WTC11 (cell line): Measurements from ENCODE around the gene GPR82. TPM values are rescaled to one million over a fixed set of nuclear protein-coding genes. Genes with fewer than 3 reads are reported as not detected.
"Not testable (repeated sequence)": the region's sequence is repeated elsewhere in the genome, so short reads cannot be mapped to it uniquely, and the experiment has no call there.

Experiments used
- ATAC-seq: fragments of 200-7000 bp; cut with Tn5 transposase; 2 replicates; pipeline ENCODE4 v1.10.0; 2021; ENCODE audit warnings: mild to moderate bottlenecking, moderate library complexity
- CTCF ChIA-PET: fragments of 300-600 bp; sonication (Branson Sonifier 250); formaldehyde crosslinking; loops from one replicate; lab custom pipeline; 2021; ENCODE audit warnings: antibody characterized with exemption; lab: Charles Lee
- POLR2A ChIA-PET: fragments of 350-600 bp; sonication (Branson Sonifier 250); formaldehyde crosslinking; loops from one replicate; lab custom pipeline; 2021; ENCODE audit warnings: antibody characterized with exemption; lab: Charles Lee
- DNase-seq: peaks from one replicate; pipeline ENCODE4 v3.0.0; 2021; ENCODE audit warnings: low spot score
- H3K27ac Mint-ChIP-seq: 2 replicates; pipeline ENCODE4 v1.8.0; 2021; ENCODE audit warnings: mixed read lengths
- H3K27me3 Mint-ChIP-seq: 2 replicates; pipeline ENCODE4 v1.8.0; 2021; ENCODE audit warnings: low read depth, mild to moderate bottlenecking, moderate library complexity, mixed read lengths
- H3K36me3 Mint-ChIP-seq: 2 replicates; pipeline ENCODE4 v1.8.0; 2021; ENCODE audit warnings: mixed read lengths
- H3K4me1 Mint-ChIP-seq: 2 replicates; pipeline ENCODE4 v1.8.0; 2022; ENCODE audit warnings: mixed read lengths
- H3K4me3 Mint-ChIP-seq: 2 replicates; pipeline ENCODE4 v1.8.0; 2021; ENCODE audit warnings: mild to moderate bottlenecking, moderate library complexity, mixed read lengths
- H3K9me3 Mint-ChIP-seq: 2 replicates; pipeline ENCODE4 v1.8.0; 2021; ENCODE audit warnings: mixed read lengths
- CREM ChIP-seq: sonication (generic); formaldehyde crosslinking; IDR thresholded peaks from 2 replicates; pipeline ENCODE4 v1.8.1; 2022; ENCODE audit warnings: mild to moderate bottlenecking, missing genetic modification reagents, moderate library complexity
- EMX1 ChIP-seq: fragments of 250-450 bp; sonication (Bioruptor Pico); IDR thresholded peaks from 2 replicates; pipeline ENCODE4 v1.8.0; 2021; ENCODE audit warnings: mild to moderate bottlenecking
- ETV6 ChIP-seq: sonication (generic); formaldehyde crosslinking; IDR thresholded peaks from 2 replicates; pipeline ENCODE4 v1.8.1; 2022; ENCODE audit warnings: mild to moderate bottlenecking, missing genetic modification reagents
- JAZF1 ChIP-seq: fragments of 250-450 bp; sonication (Bioruptor Pico); IDR thresholded peaks from 2 replicates; pipeline ENCODE4 v1.9.0; 2021; ENCODE audit warnings: moderate library complexity, mild to moderate bottlenecking, inconsistent platforms
- NFE2L1 ChIP-seq: sonication (generic); formaldehyde crosslinking; IDR thresholded peaks from 2 replicates; pipeline ENCODE4 v1.8.1; 2023; ENCODE audit warnings: missing genetic modification reagents
- NR1H2 ChIP-seq: sonication (generic); formaldehyde crosslinking; IDR thresholded peaks from 2 replicates; pipeline ENCODE4 v1.9.0; 2021; ENCODE audit warnings: mild to moderate bottlenecking, moderate library complexity, missing genetic modification reagents
- NR3C1 ChIP-seq: sonication (generic); formaldehyde crosslinking; conservative IDR thresholded peaks from 2 replicates; pipeline ENCODE4 v1.8.1; 2023; ENCODE audit warnings: low read depth, mild to moderate bottlenecking, missing genetic modification reagents
- SMAD3 ChIP-seq: sonication (generic); formaldehyde crosslinking; IDR thresholded peaks from 2 replicates; pipeline ENCODE4 v1.8.0; 2022; ENCODE audit warnings: missing genetic modification reagents, mild to moderate bottlenecking, borderline replicate concordance
- USF2 ChIP-seq: sonication (generic); formaldehyde crosslinking; IDR thresholded peaks from 2 replicates; pipeline ENCODE4 v1.8.1; 2023; ENCODE audit warnings: mild to moderate bottlenecking, missing genetic modification reagents, moderate library complexity
- ZNF263 ChIP-seq: sonication (generic); formaldehyde crosslinking; IDR thresholded peaks from 2 replicates; pipeline ENCODE4 v1.8.1; 2022; ENCODE audit warnings: low read depth, mild to moderate bottlenecking, moderate library complexity, missing genetic modification reagents
- ZNF281 ChIP-seq: sonication (generic); formaldehyde crosslinking; IDR thresholded peaks from 2 replicates; pipeline ENCODE4 v1.8.0; 2023; ENCODE audit warnings: mild to moderate bottlenecking, missing genetic modification reagents
- ZNF416 ChIP-seq: fragments of 250-450 bp; sonication (Bioruptor Pico); IDR thresholded peaks from 2 replicates; pipeline ENCODE4 v1.9.0; 2021; ENCODE audit warnings: mild to moderate bottlenecking, inconsistent platforms
- ZSCAN18 ChIP-seq: fragments of 250-450 bp; sonication (Bioruptor Pico); IDR thresholded peaks from 2 replicates; pipeline ENCODE4 v2.1.2; 2022; ENCODE audit warnings: mild to moderate bottlenecking, moderate library complexity
- total RNA-seq: library from RNA; stranded (reverse); gene quantifications from 3 replicates; pipeline ENCODE4 v1.2.3, GENCODE V29; 2021
- TF ChIP-seq, protein P1 (sequence below): sonication (generic); formaldehyde crosslinking; IDR thresholded peaks from 2 replicates; pipeline ENCODE4 v1.8.1; 2023; ENCODE audit warnings: mild to moderate bottlenecking, missing genetic modification reagents, borderline replicate concordance
- TF ChIP-seq, protein P2 (sequence below): sonication (generic); formaldehyde crosslinking; IDR thresholded peaks from 2 replicates; pipeline ENCODE4 v1.8.0; 2022; ENCODE audit warnings: mild to moderate bottlenecking, missing genetic modification reagents

Gene GPR82
- total RNA-seq, 1 experiment from 2014 or later = not detected

DNA sequence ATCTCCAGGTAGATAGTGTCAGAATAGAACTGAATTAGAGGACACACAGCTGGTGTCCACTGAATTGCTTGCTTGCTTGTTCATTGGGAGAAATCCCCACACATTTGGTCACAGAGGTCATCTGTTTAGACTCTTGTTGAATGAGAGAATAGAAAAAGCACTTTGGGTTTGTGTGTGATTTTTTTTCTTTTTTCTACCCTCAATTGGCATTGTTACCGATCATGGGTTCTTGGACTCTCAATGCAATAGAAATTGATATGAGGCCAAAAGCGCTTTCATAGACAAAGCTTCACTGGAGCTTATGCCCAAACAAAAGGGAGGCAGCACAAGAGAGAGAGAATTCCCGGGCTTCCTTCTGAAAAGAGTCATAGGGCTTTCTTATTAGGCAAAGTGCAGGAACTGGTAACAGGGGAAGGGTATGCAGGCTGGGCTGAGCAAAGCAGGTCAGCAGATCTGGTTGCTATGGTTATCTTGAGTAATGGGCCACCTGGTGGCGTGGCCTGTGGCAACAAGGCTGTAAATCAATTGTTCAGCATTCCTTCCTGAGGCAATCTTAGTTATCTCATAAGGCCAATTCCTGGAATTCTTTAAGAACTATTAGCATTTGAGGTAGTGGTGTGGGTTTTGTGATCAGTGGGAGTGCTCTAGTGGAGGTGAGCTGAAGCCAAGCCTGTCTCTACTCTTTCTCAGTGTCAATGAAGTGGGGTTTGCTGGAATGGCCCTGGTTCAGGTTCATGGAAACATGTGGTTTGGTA lies 5.3 kb upstream of the GPR82 start:
- Mint-ChIP-seq H3K9me3 (peaks cover 26% of the 10 kb centered on the region), H3K4me1 (peaks cover 24% of the 10 kb centered on the region), H3K27ac (peak overlapping the region; percentile 91), H3K27me3 (no peaks in the 10 kb centered on the region), H3K4me3 (no peak overlapping the region), H3K36me3 (peaks cover 43% of the 10 kb centered on the region)
- ChIA-PET POLR2A (interaction anchor here (0.5 kb wide), 1 partner anchor 37 kb away, joined by 3 read pairs; no protein-coding TSS in a partner anchor), CTCF (no interaction called here)
- TF ChIP-seq CREM (no peak), NR1H2 (CRISPR knock-in tag) (no peak)
- peak; percentile 52 for DNase-seq
- peak; percentile 96 for ATAC-seq

- Mint-ChIP-seq H3K27ac (peak overlapping the region; percentile 91), H3K4me1 (peaks cover 18% of the 10 kb centered on the region), H3K9me3 (peaks cover 26% of the 10 kb centered on the region), H3K36me3 (peaks cover 43% of the 10 kb centered on the region)
- DNase-seq, H3K4me3 Mint-ChIP-seq, CTCF ChIA-PET, H3K27me3 Mint-ChIP-seq, ATAC-seq, POLR2A ChIA-PET: not testable (repeated sequence)
Observed at GRCh38 chrX:41719610-41720009, 4.4 kb upstream of the GPR82 start.

DNA sequence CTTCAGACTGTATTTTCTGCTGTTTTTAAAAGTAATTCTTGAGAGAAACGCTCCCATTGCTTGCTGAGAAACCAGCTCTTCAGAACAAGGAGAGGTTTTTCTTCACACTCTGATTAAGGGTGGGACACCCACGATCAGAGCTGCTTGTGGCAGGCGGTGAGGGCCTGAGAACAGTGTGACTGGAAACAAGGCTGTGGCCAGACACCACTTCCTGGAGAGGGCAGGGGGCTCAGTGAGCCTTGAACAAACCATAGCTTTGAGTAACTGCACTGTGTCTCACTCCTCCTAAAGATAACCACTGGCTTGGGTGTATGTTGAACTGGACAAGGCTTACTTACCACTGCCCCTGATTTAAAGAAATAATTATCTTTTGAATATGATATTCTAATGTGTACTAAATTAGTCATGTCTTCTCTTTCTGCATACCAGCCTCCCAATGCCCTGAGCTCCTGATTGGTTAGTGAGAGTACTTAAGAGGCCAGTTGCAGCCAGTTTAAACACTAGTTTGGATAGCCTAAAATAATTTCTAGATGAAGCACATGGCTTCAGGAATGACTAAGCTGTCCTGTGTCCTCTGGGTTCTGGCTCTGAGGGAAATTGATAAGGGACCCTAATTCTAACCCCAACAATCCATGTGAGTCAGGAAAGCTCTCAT lies 3.7 kb upstream of the GPR82 start:
- POLR2A ChIA-PET = no interaction called here
- peaks cover 43% of the 10 kb centered on the region for H3K36me3 Mint-ChIP-seq
- peaks cover 18% of the 10 kb centered on the region for H3K4me1 Mint-ChIP-seq
- H3K27ac Mint-ChIP-seq = no peak overlapping the region
- ATAC-seq (no peak), DNase-seq (no peak)
- CTCF ChIA-PET = no interaction called here
- TF ChIP-seq ETV6 (CRISPR knock-in tag) = no peak
- TF ChIP-seq SMAD3 (CRISPR knock-in tag) = no peak
- TF ChIP-seq JAZF1 (CRISPR knock-in tag) = no peak
- TF ChIP-seq USF2 (CRISPR knock-in tag) = no peak
- TF ChIP-seq, protein P1, sequence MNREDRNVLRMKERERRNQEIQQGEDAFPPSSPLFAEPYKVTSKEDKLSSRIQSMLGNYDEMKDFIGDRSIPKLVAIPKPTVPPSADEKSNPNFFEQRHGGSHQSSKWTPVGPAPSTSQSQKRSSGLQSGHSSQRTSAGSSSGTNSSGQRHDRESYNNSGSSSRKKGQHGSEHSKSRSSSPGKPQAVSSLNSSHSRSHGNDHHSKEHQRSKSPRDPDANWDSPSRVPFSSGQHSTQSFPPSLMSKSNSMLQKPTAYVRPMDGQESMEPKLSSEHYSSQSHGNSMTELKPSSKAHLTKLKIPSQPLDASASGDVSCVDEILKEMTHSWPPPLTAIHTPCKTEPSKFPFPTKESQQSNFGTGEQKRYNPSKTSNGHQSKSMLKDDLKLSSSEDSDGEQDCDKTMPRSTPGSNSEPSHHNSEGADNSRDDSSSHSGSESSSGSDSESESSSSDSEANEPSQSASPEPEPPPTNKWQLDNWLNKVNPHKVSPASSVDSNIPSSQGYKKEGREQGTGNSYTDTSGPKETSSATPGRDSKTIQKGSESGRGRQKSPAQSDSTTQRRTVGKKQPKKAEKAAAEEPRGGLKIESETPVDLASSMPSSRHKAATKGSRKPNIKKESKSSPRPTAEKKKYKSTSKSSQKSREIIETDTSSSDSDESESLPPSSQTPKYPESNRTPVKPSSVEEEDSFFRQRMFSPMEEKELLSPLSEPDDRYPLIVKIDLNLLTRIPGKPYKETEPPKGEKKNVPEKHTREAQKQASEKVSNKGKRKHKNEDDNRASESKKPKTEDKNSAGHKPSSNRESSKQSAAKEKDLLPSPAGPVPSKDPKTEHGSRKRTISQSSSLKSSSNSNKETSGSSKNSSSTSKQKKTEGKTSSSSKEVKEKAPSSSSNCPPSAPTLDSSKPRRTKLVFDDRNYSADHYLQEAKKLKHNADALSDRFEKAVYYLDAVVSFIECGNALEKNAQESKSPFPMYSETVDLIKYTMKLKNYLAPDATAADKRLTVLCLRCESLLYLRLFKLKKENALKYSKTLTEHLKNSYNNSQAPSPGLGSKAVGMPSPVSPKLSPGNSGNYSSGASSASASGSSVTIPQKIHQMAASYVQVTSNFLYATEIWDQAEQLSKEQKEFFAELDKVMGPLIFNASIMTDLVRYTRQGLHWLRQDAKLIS (CRISPR knock-in tag) = no peak
- no peak for TF ChIP-seq NFE2L1 (CRISPR knock-in tag)
- TF ChIP-seq NR3C1 = no peak
- no peak overlapping the region for H3K4me3 Mint-ChIP-seq
- H3K9me3 Mint-ChIP-seq = peaks cover 26% of the 10 kb centered on the region
- no peaks in the 10 kb centered on the region for H3K27me3 Mint-ChIP-seq

DNA sequence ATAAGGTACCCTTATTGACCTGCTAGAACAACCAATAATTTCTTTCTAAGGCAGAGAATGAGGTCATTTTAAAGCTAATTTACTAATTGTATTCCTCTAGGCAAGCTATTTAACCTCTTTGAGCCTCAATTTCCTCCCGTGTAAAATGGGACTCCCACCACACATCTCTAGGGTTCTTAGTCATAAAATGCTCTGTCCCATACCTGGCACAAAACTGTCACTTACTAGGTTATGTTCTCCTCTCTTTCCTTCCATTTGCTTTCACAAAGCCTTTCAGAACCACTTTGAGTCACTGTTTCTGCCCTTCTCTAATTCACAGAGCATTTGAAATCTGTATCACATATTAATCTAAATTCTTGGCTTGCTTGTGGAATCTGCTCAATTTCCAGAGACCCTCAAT lies 2.4 kb upstream of the GPR82 start:
- H3K27ac Mint-ChIP-seq = no peak overlapping the region
- H3K9me3 Mint-ChIP-seq = peaks cover 26% of the 10 kb centered on the region
- H3K27me3 Mint-ChIP-seq = no peaks in the 10 kb centered on the region
- H3K4me1 Mint-ChIP-seq = peaks cover 18% of the 10 kb centered on the region
- no peak overlapping the region for H3K4me3 Mint-ChIP-seq
- ChIA-PET CTCF (no interaction called here), POLR2A (no interaction called here)
- ATAC-seq = no peak
- H3K36me3 Mint-ChIP-seq = peaks cover 40% of the 10 kb centered on the region
- DNase-seq = no peak
- no peak for TF ChIP-seq ZNF263 (CRISPR knock-in tag)
- no peak for TF ChIP-seq ZNF281 (CRISPR knock-in tag)
- no peak for TF ChIP-seq NR3C1
- no peak for TF ChIP-seq EMX1
- no peak for TF ChIP-seq ZSCAN18 (CRISPR knock-in tag)
- TF ChIP-seq ZNF416 (CRISPR knock-in tag) = no peak
- TF ChIP-seq, protein P2, sequence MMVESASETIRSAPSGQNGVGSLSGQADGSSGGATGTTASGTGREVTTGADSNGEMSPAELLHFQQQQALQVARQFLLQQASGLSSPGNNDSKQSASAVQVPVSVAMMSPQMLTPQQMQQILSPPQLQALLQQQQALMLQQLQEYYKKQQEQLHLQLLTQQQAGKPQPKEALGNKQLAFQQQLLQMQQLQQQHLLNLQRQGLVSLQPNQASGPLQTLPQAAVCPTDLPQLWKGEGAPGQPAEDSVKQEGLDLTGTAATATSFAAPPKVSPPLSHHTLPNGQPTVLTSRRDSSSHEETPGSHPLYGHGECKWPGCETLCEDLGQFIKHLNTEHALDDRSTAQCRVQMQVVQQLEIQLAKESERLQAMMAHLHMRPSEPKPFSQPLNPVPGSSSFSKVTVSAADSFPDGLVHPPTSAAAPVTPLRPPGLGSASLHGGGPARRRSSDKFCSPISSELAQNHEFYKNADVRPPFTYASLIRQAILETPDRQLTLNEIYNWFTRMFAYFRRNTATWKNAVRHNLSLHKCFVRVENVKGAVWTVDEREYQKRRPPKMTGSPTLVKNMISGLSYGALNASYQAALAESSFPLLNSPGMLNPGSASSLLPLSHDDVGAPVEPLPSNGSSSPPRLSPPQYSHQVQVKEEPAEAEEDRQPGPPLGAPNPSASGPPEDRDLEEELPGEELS = no peak
